Ovary (tissue), 9 donors: ENCODE measurements around the gene SLC4A2. TPM values are rescaled to one million over a fixed set of nuclear protein-coding genes. Genes with fewer than 3 reads are reported as not detected.
A peak's percentile ranks its signal among the peaks of the same experiment; 100 is the strongest.

Experiments used
- DNase-seq, 5 donors: peaks; one replicate each; pipeline ENCODE4 v3.0.0-alpha.2; 2019 to 2020
- H3K27ac ChIP-seq, 2 donors: fragments of 200-600 bp; one replicate each; pipeline versions ENCODE4 v1.5.1 to v1.8.0; 2019 to 2022
- H3K27me3 ChIP-seq: fragments of 200-600 bp; one replicate; pipeline ENCODE4 v1.8.0; 2022
- H3K36me3 ChIP-seq: fragments of 200-600 bp; sonication (generic); one replicate; pipeline ENCODE4 v1.5.1; 2019
- H3K4me1 ChIP-seq: one replicate; pipeline ENCODE4 v1.8.1; 2013; ENCODE audit warnings: mild to moderate bottlenecking, moderate library complexity; ENCODE audit not compliant: insufficient read depth
- H3K4me3 ChIP-seq: fragments of 200-600 bp; sonication (generic); one replicate; pipeline ENCODE4 v1.5.1; 2017
- H3K9me3 ChIP-seq, 2 donors: fragments of 200-600 bp in 1 of 2; sonication (generic) in 1 of 2; one replicate each; pipeline versions ENCODE4 v1.5.1 to v1.8.1; 2013 to 2019; ENCODE audit warnings: mild to moderate bottlenecking in 1 of 2, moderate library complexity in 1 of 2
- EP300 ChIP-seq: sonication (generic); formaldehyde crosslinking; IDR thresholded peaks from one replicate; pipeline ENCODE4 v1.6.1; 2017; ENCODE audit warnings: antibody characterized with exemption
- POLR2A ChIP-seq: fragments of 450-650 bp; IDR thresholded peaks from one replicate; pipeline ENCODE4 v1.6.1; 2017; ENCODE audit warnings: antibody characterized with exemption, mild to moderate bottlenecking, moderate library complexity
- WGBS, 3 donors: extraction: QIAGEN DNeasy Blood & Tissue Kit in 1 of 3; methylation state at CpG; one replicate each; pipeline versions ENCODE4 v1.1.5 to v1.1.7; 2013 to 2017; 5-methylcytosine and 5-hydroxymethylcytosine counted together
- intact Hi-C, 4 donors: fragments of 100-400 bp; cut with DNase I; formaldehyde crosslinking; loops; one replicate each; pipeline versions ENCODE4 v1.11.0 to v1.15.1; 2022 to 2023
- polyA plus RNA-seq, 2 donors: library from polyadenylated mRNA; stranded (reverse); fragments of 200-250 nt in 1 of 2; fragments of 350-450 nt in 1 of 2; fragmentation: Illumina TruSeq in 1 of 2; extraction: RNeasy Lipid Tissue Mini Kit (QIAGEN cat#74804) in 1 of 2; gene quantifications; one replicate each; pipeline ENCODE4 v1.2.3, GENCODE V29; 2013 to 2014
- total RNA-seq, 7 donors: library from RNA; depleted of rRNA in 2 of 7; stranded (reverse); fragments of >200 nt in 2 of 7; fragmentation: NEBNext Ultra II Directional in 3 of 7; extraction: Animal tissue kit (Norgen Biotek cat#: 25700) in 3 of 7; gene quantifications; one replicate each; pipeline versions ENCODE4 v1.1.0 to v1.2.4, GENCODE V29; 2016 to 2023
- TF ChIP-seq, protein P1 (sequence below), 3 donors: fragments of 450-650 bp in 2 of 3; fragments of 200-600 bp in 1 of 3; IDR thresholded peaks; one replicate each; pipeline versions ENCODE4 v1.5.1 to v1.8.0; 2016 to 2022; ENCODE audit warnings: antibody characterized with exemption in 3 of 3, mild to moderate bottlenecking in 1 of 3
- donor health status: DM: no; HTN: no; CAD: no; lungs with moderate emphysema.
- donor health status: DM: no; HTN: no; CAD: no.
- donor health status: Bipolar disorder and iron deficiency.
- donor health status: DM: yes; HTN: yes; CAD: no.
- donor health status: DM: no; HTN: no; CAD: no.
- donor health status: DM: yes; HTN: yes; CAD: no.

Gene SLC4A2
- total and polyA plus RNA-seq, 9 donors, result 10.5 to 127 (median 94.3) TPM

- Histone ChIP-seq H3K36me3 (no peaks in the 10 kb centered on the region), H3K27me3 (no peaks in the 10 kb centered on the region), H3K9me3 (no peaks in the 10 kb centered on the region), H3K4me3 (peak within 1 kb of the TSS; percentile 70), H3K4me1 (peaks cover 40% of the 10 kb centered on the region), H3K27ac (peak within 1 kb of the TSS; percentile 77 to 86)
- intact Hi-C loops, result loop anchor here in 1 of 4 donors (2.0 kb wide), 1 partner anchor 57 kb away; the partner anchor contains the start of gene ABCB8
- TF ChIP-seq, protein P1, sequence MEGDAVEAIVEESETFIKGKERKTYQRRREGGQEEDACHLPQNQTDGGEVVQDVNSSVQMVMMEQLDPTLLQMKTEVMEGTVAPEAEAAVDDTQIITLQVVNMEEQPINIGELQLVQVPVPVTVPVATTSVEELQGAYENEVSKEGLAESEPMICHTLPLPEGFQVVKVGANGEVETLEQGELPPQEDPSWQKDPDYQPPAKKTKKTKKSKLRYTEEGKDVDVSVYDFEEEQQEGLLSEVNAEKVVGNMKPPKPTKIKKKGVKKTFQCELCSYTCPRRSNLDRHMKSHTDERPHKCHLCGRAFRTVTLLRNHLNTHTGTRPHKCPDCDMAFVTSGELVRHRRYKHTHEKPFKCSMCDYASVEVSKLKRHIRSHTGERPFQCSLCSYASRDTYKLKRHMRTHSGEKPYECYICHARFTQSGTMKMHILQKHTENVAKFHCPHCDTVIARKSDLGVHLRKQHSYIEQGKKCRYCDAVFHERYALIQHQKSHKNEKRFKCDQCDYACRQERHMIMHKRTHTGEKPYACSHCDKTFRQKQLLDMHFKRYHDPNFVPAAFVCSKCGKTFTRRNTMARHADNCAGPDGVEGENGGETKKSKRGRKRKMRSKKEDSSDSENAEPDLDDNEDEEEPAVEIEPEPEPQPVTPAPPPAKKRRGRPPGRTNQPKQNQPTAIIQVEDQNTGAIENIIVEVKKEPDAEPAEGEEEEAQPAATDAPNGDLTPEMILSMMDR (IDR thresholded peaks at IDR 0.05), result no peak
- TF ChIP-seq POLR2A, result no peak
- TF ChIP-seq EP300, result no peak
- 0 to 1% (median 0%) methylated on average over 19 to 83 of the region's 84 CpGs for WGBS, 3 donors
- peak; percentile 82 to 87 (median 86) for DNase-seq
These were observed 26.6 kb downstream of the SLC4A2 start, which contains the start of gene AGAP3 for GRCh38 chr7:151085691-151086620. AGAP3 (plus strand) TSS chr7:151086475; CDS start chr7:151086742, 267 bp downstream.

DNA sequence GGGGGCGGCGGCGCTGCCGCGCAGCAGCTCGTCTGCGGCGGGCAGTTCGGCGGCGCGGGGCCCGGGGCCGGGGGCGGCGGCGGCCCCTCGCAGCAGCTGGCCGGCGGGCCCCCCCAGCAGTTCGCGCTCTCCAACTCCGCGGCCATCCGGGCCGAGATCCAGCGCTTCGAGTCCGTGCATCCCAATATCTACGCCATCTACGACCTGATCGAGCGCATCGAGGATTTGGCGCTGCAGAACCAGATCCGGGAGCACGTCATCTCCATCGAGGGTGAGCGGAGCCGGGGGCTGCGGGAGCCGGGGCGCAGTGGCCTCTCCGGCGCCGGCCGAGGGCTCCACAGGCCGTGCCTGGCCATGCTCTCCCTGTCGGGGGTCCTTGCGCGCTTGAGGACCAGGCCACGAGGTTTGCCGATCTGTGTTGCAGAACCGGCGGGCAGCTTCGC is 27.4 kb downstream of the SLC4A2 start:
- H3K27ac ChIP-seq, result peak overlapping the region; percentile 77 to 86
- peaks cover 35% of the 10 kb centered on the region for H3K4me1 ChIP-seq
- WGBS, 3 donors, result 0% methylated on average over 22 to 44 of the region's 56 CpGs
- no peaks in the 10 kb centered on the region for H3K36me3 ChIP-seq
- H3K27me3 ChIP-seq, result no peaks in the 10 kb centered on the region
- no peaks in the 10 kb centered on the region for H3K9me3 ChIP-seq
- H3K4me3 ChIP-seq, result peak overlapping the region; percentile 70
- intact Hi-C loops, result loop anchor here in 1 of 4 donors (2.0 kb wide), 1 partner anchor 58 kb away; the partner anchor contains the start of gene ABCB8
- TF ChIP-seq EP300, result no peak
- TF ChIP-seq, protein P1 (IDR thresholded peaks at IDR 0.05), result no peak
- no peak for TF ChIP-seq POLR2A
- peak in 1 of 5 donors; percentile 65 for DNase-seq

DNA sequence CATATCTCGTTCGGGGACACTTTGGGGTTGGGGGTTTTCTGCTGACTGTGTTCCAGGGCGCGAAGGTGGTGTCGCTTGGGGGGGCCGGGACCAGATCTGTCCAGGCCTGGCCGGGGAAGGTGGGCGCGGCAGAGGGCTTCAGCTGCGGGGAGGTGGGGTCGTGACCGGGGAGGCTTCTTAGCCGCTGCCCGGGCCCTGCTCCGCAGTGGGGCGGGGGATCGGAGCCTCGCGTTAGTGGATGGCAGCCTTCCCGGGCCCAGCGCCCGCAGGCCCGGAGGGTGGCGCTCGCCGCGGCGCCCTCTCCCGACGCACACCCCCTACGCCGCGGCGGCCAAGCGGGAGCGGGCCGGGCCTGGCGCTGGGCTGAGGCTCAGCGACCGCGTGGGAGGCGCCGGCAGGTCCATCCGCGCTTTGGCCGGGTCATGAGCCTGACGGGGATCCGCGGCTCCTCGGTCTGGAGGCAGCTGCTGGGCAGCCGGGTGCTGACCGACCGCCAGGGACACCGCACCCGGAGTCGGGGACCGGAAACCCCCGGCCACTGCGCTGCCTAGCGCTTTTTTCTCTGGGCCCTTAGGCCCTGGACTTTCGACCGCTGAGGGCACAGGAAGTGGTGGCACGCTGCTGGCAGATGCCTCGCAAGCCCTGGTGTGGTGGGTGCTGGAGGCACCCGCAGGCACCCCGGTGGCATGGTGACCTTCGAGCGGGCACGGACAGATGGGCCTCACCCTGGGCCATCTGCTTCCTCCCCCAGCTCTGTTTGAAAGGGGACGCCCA is 28.0 kb downstream of the SLC4A2 start:
- Histone ChIP-seq H3K27me3 (no peaks in the 10 kb centered on the region), H3K4me1 (peaks cover 29% of the 10 kb centered on the region), H3K4me3 (peak overlapping the region; percentile 70), H3K36me3 (no peaks in the 10 kb centered on the region), H3K9me3 (no peaks in the 10 kb centered on the region), H3K27ac (peak overlapping the region; percentile 77 to 86)
- intact Hi-C loops, result loop anchor here in 1 of 4 donors (2.0 kb wide), 1 partner anchor 59 kb away; the partner anchor contains the start of gene ABCB8
- 1 to 2% (median 1%) methylated on average over 22 to 70 of the region's 70 CpGs for WGBS, 3 donors
- peak; percentile 61 to 83 (median 77) for DNase-seq
- no peak for TF ChIP-seq POLR2A
- no peak for TF ChIP-seq EP300
- TF ChIP-seq, protein P1 (IDR thresholded peaks at IDR 0.05), result peak in 2 of 3 donors; percentile 22 to 43
